ENCODE measurements around the gene CCDC160.

Gene CCDC160
- long read RNA-seq, result 0 reads

GRCh38 chrX:134236626-134237614 lies at the start of gene CCDC160:
Gene CCDC160 (plus strand): TSS chrX:134237182. CDS start chrX:134244801, 7,619 bp downstream.
- H3K4me3 ChIP-seq (replicated peaks; ENCODE audit: insufficient read depth, low read length), result no peak within 1 kb of the TSS
- H3K27me3 ChIP-seq (ENCODE audit: insufficient read depth, poor library complexity, severe bottlenecking), result peaks cover 2% of the 10 kb centered on the region
- no peak within 1 kb of the TSS for H3K27ac ChIP-seq (replicated peaks)
- no peak for DNase-seq (ENCODE audit: low read depth in 1 of 2, low spot score in 1 of 2)
- TF ChIP-seq SPI1 (IDR thresholded peaks at IDR 0.05; ENCODE audit: borderline replicate concordance, low read depth) (no peak), GABPA (IDR thresholded peaks at IDR 0.05; ENCODE audit: low read depth) (no peak), POLR2AphosphoS5 (IDR thresholded peaks at IDR 0.05; ENCODE audit: low read depth) (no peak)
- TF ChIP-seq, protein P1, sequence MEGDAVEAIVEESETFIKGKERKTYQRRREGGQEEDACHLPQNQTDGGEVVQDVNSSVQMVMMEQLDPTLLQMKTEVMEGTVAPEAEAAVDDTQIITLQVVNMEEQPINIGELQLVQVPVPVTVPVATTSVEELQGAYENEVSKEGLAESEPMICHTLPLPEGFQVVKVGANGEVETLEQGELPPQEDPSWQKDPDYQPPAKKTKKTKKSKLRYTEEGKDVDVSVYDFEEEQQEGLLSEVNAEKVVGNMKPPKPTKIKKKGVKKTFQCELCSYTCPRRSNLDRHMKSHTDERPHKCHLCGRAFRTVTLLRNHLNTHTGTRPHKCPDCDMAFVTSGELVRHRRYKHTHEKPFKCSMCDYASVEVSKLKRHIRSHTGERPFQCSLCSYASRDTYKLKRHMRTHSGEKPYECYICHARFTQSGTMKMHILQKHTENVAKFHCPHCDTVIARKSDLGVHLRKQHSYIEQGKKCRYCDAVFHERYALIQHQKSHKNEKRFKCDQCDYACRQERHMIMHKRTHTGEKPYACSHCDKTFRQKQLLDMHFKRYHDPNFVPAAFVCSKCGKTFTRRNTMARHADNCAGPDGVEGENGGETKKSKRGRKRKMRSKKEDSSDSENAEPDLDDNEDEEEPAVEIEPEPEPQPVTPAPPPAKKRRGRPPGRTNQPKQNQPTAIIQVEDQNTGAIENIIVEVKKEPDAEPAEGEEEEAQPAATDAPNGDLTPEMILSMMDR (IDR thresholded peaks at IDR 0.05; ENCODE audit: insufficient read depth, low read length), result no peak
- TF ChIP-seq, protein P2, sequence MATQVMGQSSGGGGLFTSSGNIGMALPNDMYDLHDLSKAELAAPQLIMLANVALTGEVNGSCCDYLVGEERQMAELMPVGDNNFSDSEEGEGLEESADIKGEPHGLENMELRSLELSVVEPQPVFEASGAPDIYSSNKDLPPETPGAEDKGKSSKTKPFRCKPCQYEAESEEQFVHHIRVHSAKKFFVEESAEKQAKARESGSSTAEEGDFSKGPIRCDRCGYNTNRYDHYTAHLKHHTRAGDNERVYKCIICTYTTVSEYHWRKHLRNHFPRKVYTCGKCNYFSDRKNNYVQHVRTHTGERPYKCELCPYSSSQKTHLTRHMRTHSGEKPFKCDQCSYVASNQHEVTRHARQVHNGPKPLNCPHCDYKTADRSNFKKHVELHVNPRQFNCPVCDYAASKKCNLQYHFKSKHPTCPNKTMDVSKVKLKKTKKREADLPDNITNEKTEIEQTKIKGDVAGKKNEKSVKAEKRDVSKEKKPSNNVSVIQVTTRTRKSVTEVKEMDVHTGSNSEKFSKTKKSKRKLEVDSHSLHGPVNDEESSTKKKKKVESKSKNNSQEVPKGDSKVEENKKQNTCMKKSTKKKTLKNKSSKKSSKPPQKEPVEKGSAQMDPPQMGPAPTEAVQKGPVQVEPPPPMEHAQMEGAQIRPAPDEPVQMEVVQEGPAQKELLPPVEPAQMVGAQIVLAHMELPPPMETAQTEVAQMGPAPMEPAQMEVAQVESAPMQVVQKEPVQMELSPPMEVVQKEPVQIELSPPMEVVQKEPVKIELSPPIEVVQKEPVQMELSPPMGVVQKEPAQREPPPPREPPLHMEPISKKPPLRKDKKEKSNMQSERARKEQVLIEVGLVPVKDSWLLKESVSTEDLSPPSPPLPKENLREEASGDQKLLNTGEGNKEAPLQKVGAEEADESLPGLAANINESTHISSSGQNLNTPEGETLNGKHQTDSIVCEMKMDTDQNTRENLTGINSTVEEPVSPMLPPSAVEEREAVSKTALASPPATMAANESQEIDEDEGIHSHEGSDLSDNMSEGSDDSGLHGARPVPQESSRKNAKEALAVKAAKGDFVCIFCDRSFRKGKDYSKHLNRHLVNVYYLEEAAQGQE (IDR thresholded peaks at IDR 0.05; ENCODE audit: insufficient replicate concordance, low read depth), result no peak

GRCh38 chrX:134191281-134191680 lies 45.7 kb upstream of the CCDC160 start:
- H3K4me3 ChIP-seq (replicated peaks; ENCODE audit: insufficient read depth, low read length), result no peak overlapping the region
- TF ChIP-seq, protein P2 (IDR thresholded peaks at IDR 0.05; ENCODE audit: insufficient replicate concordance, low read depth), result no peak
- TF ChIP-seq, protein P1 (IDR thresholded peaks at IDR 0.05; ENCODE audit: insufficient read depth, low read length), result no peak
- no peak for TF ChIP-seq POLR2AphosphoS5 (IDR thresholded peaks at IDR 0.05; ENCODE audit: low read depth)
- TF ChIP-seq GABPA (IDR thresholded peaks at IDR 0.05; ENCODE audit: low read depth), result no peak
- TF ChIP-seq SPI1 (IDR thresholded peaks at IDR 0.05; ENCODE audit: borderline replicate concordance, low read depth), result no peak
- no peak overlapping the region for H3K27ac ChIP-seq (replicated peaks)
- H3K27me3 ChIP-seq (ENCODE audit: insufficient read depth, poor library complexity, severe bottlenecking), result peaks cover 3% of the 10 kb centered on the region
- DNase-seq (ENCODE audit: low read depth in 1 of 2, low spot score in 1 of 2), result no peak

- DNase-seq (ENCODE audit: low read depth in 1 of 2, low spot score in 1 of 2), result no peak
- Histone ChIP-seq H3K27ac (replicated peaks) (no peak overlapping the region), H3K27me3 (ENCODE audit: insufficient read depth, poor library complexity, severe bottlenecking) (no peaks in the 10 kb centered on the region), H3K4me3 (replicated peaks; ENCODE audit: insufficient read depth, low read length) (no peak overlapping the region)
- TF ChIP-seq POLR2AphosphoS5 (IDR thresholded peaks at IDR 0.05; ENCODE audit: low read depth) (no peak), SPI1 (IDR thresholded peaks at IDR 0.05; ENCODE audit: borderline replicate concordance, low read depth) (no peak), GABPA (IDR thresholded peaks at IDR 0.05; ENCODE audit: low read depth) (no peak)
- TF ChIP-seq, protein P2 (IDR thresholded peaks at IDR 0.05; ENCODE audit: insufficient replicate concordance, low read depth), result no peak
- TF ChIP-seq, protein P1 (IDR thresholded peaks at IDR 0.05; ENCODE audit: insufficient read depth, low read length), result no peak
Measured at GRCh38 chrX:134194915-134195314, 42.1 kb upstream of the CCDC160 start.
